AG08395 (cell line): ENCODE results near the gene CDC25A.

Source experiments
- DNase-seq: peaks from one replicate; pipeline ENCODE4 v3.0.0; 2012; ENCODE audit warnings: mixed read lengths, low spot score

CDC25A gene

GRCh38 chr3:48194446-48195071, 6.3 kb upstream of the CDC25A start:
- peak; percentile 80 for DNase-seq

- DNase-seq = no peak
Measured at GRCh38 chr3:48190911-48191310, 2.7 kb upstream of the CDC25A start.

- DNase-seq = no peak
Measured at GRCh38 chr3:48189321-48189720, 1.1 kb upstream of the CDC25A start.

- DNase-seq = peak; percentile 41
Measured at GRCh38 chr3:48187579-48188265, 495 bp downstream of the CDC25A start.

- no peak for DNase-seq
Measured at GRCh38 chr3:48187301-48187578, 977 bp downstream of the CDC25A start.

GRCh38 chr3:48186631-48187300, 1.5 kb downstream of the CDC25A start:
- DNase-seq = no peak

GRCh38 chr3:48185129-48185528, 3.1 kb downstream of the CDC25A start:
- DNase-seq = no peak

- no peak for DNase-seq
Measured at GRCh38 chr3:48184299-48184698, 3.9 kb downstream of the CDC25A start.

GRCh38 chr3:48180531-48181253, 7.5 kb downstream of the CDC25A start:
- DNase-seq = no peak

GRCh38 chr3:48180021-48180420, 8.2 kb downstream of the CDC25A start:
- no peak for DNase-seq

- no peak for DNase-seq
Measured at GRCh38 chr3:48178072-48178471, 10.1 kb downstream of the CDC25A start.

- peak; percentile 80 for DNase-seq
Measured at GRCh38 chr3:48157950-48158376, 30.3 kb downstream of the CDC25A start.

- no peak for DNase-seq
Measured at GRCh38 chr3:48157202-48157840, 30.9 kb downstream of the CDC25A start.

- DNase-seq = no peak
Measured at GRCh38 chr3:48156163-48156562, 32.1 kb downstream of the CDC25A start.

- peak; percentile 73 for DNase-seq
Measured at GRCh38 chr3:48155122-48155521, 33.1 kb downstream of the CDC25A start.

GRCh38 chr3:48151807-48152427, 36.3 kb downstream of the CDC25A start:
- DNase-seq = no peak

GRCh38 chr3:48151058-48151806, 37.0 kb downstream of the CDC25A start:
- peak; percentile 86 for DNase-seq

- no peak for DNase-seq
Measured at GRCh38 chr3:48143992-48144391, 44.2 kb downstream of the CDC25A start.

GRCh38 chr3:48143567-48143966, 44.6 kb downstream of the CDC25A start:
- DNase-seq = no peak

GRCh38 chr3:48142316-48142870, 45.8 kb downstream of the CDC25A start:
- DNase-seq = no peak

- DNase-seq = no peak
Measured at GRCh38 chr3:48141604-48142137, 46.5 kb downstream of the CDC25A start.
